ENCODE results near the gene ETV5.

- TF ChIP-seq ARNTL (CRISPR knock-in tag; IDR thresholded peaks at IDR 0.05; ENCODE audit: borderline replicate concordance, low read depth) (no peak), TCF4 (CRISPR knock-in tag; IDR thresholded peaks at IDR 0.05; ENCODE audit: borderline replicate concordance) (no peak), BACH2 (CRISPR knock-in tag; IDR thresholded peaks at IDR 0.05; ENCODE audit: borderline replicate concordance) (no peak), ZFP3 (CRISPR knock-in tag; IDR thresholded peaks at IDR 0.05) (no peak), PATZ1 (CRISPR knock-in tag; IDR thresholded peaks at IDR 0.05; ENCODE audit: borderline replicate concordance) (no peak), ZFP30 (CRISPR knock-in tag; IDR thresholded peaks at IDR 0.05) (no peak), CREB5 (CRISPR knock-in tag; IDR thresholded peaks at IDR 0.05; ENCODE audit: low read depth) (no peak), CSRNP3 (CRISPR knock-in tag; IDR thresholded peaks at IDR 0.05) (no peak), ZNF565 (CRISPR knock-in tag; conservative IDR thresholded peaks at IDR 0.05; ENCODE audit: low read depth) (no peak), POU6F1 (CRISPR knock-in tag; IDR thresholded peaks at IDR 0.05; ENCODE audit: borderline replicate concordance, low read depth) (no peak), ZNF8 (CRISPR knock-in tag; IDR thresholded peaks at IDR 0.05) (no peak), GLIS3 (CRISPR knock-in tag; IDR thresholded peaks at IDR 0.05) (no peak)
Measured at GRCh38 chr3:186088335-186088734, 20.6 kb downstream of the ETV5 start.
